ENCODE results near the gene DPP10. TPM values are rescaled to one million over a fixed set of nuclear protein-coding genes. Genes with fewer than 3 reads are reported as not detected.

The DPP10 gene
- polyA plus RNA-seq, 1 donor = 0.15 TPM

- no peak for DNase-seq
Measured at GRCh38 chr2:114609801-114610200, 167.4 kb downstream of the DPP10 start.

DNA sequence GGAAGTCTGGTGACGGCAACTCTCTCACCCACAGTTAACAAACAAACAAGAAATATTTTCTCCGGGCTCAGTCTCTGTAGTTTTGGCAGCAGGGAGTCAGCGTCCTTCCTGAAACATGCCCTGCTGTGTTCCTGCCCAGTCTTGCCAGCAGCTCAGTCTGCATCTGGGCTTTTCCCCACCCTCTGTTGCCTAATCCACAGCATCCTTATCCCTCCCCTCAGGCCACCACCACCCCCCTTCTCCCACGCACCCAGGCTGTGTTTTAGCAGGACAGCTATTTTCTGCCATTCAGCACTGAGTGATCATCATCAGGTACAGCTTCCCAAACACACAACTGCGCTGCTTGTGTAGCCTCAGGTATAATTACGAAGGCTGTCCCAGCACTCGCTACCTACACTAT is 168.2 kb downstream of the DPP10 start:
- DNase-seq = no peak

DNA sequence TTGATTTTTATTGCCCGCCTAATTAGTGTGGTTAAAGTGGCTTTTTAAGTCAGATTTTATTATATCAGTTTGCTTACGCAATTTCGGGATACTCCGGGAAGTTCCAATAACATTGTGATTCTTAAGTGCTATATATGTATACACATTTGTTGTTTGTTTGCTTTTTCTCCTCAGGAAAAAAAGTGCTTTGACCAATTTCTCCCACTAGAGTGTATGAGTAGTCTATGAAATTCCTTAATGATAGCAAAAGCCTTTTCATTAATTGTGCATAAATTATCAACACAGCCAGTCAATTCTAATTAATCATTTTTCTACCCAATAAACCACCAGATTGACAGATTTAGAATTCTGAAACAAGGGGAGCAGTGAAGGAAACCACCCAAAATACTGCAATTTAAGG is 172.2 kb downstream of the DPP10 start:
- DNase-seq = no peak

DNA sequence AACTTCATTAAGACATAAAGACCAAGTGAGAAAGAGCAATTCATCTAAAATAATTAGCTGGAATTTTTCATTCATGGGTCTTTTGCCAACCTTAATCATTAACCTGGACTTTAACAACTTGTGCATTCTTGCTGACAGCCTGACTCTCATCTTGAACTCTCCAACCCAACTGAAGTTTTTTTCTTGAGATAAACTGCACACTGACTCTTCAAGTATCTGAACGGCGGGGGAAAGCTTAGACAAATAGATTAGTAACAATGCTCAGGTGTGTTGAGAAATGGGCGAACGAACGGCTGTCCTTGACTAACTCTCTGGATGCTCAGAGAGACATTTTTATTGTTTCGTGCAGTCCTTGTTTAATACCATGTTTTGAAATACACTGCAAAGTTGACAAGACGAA is 186.0 kb downstream of the DPP10 start:
- no peak for DNase-seq

- DNase-seq = no peak
Measured at GRCh38 chr2:114631146-114631545, 188.7 kb downstream of the DPP10 start.

GRCh38 chr2:114642166-114642770 is 199.8 kb downstream of the DPP10 start:
- DNase-seq = no peak

GRCh38 chr2:114642988-114643553 is 200.6 kb downstream of the DPP10 start:
- no peak for DNase-seq

DNA sequence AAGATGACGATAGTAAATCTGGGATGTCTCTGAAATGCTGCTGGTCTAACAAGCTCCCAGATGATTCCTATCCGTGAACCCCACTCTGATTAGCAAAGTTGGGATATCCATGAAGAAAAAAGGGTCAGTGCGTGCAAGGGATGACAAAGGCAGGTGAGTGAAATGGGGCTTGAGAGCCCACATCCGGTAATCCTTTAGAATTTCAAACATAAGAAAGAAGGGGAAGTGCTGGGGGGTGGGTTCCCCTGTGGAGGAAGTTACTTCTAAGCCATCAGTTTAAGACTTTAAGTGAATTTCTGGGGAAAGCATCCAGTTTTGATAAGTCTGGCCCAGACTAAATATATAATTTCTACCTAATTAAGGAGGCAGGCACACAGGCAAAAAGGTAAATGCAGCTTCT is 209.5 kb downstream of the DPP10 start:
- DNase-seq = no peak

- no peak for DNase-seq
Measured at GRCh38 chr2:114659880-114660279, 217.4 kb downstream of the DPP10 start.

- peak; percentile 18 for DNase-seq
Measured at GRCh38 chr2:114661971-114662939, 219.8 kb downstream of the DPP10 start.

DNA sequence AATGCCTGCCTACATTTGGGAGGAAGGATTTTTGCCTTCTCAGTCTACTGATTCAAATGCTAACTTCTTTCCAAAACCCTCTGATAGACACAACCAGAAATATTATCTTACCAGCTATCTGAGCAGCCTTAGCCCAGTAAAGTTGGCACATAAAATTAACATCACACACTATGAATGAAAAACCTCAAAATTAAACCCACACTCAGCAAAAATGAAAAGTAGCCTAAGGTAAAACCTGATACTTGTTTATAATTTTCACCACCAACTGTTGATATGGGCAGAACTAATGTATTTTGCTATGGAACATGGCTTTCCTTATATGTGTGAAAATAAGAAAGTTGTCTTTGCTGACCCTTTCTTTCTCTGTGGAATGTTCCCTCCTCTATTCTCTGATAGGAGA is 226.0 kb downstream of the DPP10 start:
- DNase-seq = no peak

DNA sequence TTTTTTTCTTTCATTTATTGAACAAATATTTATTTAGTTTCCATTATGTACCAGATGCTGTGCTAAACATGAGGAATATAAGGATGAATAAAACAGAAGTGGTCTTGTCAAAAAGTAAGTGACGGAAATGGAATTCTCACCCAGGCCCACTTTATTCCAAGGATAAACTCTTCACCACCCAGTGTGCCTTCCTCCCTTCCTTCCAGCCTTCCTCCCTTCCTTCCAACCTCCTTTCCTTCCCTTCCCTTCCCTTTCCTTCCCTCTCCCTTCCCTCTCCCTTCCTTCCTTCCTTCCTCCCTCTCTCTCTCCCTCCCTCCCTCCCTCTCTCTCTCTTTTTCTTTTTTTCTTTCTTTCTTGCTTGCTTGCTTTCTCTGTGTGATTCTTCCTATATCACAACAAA is 240.8 kb downstream of the DPP10 start:
- DNase-seq = no peak

- no peak for DNase-seq
Measured at GRCh38 chr2:114684403-114684802, 242.0 kb downstream of the DPP10 start.

DNA sequence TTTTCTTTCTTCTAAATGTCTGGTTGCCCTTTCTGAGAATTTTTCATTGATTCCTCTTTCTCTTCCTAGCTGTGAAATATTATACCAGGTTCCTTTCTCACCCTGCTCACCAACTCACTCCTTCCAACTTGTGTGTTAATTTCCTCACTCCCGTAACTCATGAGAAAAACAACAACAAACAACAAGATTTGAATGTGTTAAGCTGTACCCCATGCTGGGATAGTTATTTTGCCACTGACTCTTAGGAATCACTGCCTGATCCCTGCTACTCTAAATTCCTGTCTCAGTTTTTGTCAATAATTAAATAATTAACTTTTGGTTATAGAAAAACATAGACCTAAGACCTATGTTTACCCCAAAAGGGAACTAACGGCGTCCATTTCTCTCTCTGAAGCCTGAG is 242.7 kb downstream of the DPP10 start:
- no peak for DNase-seq

DNA sequence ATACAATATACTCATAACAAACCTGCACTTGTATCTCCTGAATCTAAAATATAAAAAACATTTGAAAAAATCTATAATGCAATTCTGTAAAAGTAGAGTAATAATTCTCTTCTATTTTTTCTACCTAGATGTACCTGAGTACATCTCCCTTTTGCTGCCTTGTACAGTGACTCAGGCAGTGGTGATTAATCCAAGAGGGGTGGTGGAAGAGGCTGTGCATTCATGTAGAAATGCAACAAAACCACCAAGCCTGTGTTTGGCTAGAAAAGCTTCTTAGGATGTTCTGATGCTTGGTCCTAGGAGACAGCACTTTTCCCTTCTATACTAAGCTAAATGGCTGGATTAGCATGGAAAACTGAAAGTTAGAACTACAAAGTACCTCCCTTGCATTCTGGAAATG is 245.8 kb downstream of the DPP10 start:
- DNase-seq = no peak

DNA sequence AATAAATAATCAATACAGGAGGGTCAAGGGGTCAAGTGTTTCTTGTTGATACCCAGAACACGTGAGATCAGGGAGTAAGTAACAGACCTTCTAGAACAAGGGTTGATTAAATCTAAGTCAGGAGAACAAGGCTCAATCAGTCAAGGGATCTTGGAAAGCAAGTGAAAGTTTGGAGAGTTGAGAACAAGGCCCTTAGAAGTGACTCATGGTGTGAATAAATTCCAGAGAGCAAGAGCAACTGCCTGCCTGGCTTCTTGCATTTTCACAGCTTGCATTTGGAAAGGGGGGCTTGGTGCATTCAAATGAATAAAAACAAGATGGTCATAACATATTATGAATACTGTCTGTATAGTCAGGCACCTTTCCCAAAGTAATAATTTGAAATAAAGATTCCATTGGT is 256.1 kb downstream of the DPP10 start:
- no peak for DNase-seq

GRCh38 chr2:114699423-114699944 is 257.0 kb downstream of the DPP10 start:
- DNase-seq = no peak

GRCh38 chr2:114700440-114700839 is 258.0 kb downstream of the DPP10 start:
- no peak for DNase-seq

DNA sequence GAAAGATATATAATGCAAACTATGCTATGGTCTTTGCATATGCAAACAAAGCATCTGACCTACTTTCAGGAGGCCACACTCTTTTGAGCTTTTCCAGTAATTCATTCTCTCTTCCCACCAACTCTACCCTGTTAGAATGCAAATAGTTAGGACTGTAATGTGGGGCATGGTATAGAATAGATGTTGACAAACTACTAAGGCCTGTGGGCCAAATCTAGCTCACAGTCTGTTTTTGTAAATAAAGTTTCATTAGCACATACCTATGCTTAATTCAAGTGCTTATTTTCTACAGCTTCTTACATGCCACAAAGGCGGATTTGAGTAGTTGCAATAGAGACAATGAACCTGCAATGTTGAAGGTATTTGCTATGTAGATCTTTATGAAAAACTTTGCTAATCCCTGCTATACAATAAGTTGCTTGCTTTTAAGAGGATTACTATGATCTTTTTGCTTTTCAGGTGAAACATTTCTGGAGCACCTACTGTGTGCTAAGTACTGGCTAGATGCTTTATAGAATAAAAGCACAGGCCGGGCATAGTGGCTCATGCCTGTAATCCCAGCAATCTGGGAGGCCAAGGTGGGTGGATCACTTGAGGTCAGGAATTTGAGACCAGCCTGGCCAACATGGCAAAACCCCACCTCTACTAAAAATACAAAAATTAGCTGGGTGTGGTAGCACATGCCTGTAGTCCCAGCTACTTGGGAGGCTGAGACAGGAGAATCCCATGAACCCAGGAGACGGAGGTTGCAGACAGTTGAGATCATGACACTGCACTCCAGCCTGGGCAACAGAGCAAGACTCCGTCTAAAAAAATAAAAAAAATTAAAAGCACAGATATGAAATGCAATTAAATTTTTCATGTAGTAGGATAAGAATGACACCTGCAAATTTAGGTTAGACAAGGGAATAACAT is 267.8 kb downstream of the DPP10 start:
- no peak for DNase-seq

DNA sequence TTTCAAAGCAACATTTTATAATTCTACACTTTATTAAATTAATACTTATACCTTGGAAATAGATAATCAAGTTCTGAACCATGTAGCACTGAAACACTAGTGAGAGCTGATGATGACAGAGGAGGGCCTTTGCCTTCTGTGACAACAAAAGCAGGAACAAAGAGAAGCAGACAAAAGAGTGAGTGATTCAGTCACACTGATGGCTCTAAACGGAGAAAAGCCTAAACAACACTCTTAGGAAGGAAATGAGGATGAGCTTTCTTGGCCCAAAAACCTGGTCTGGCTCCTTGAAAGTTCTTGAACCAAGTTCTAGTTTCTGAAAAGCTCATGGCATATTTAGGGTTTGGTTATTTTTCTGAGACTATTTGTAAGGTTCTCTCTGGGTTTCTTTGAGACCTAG is 271.9 kb downstream of the DPP10 start:
- no peak for DNase-seq

DNA sequence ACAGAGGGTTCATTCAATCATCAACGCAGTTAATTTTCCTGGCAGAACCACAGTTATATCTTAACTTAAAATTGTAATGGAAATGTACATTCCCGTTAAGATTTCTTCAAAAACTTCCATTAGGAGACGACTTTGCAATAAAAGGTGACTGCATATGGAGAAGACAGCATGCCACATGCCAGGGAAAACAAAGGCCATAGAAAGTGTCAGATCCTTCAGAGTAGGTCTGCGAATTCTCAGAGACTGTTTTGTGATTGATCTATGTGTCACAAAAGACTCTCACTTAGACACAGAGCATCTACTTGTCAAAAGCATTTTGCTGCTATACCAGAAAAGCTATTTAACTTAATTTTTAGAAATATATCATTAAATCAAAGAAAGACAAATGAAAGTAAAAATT is 274.6 kb downstream of the DPP10 start:
- DNase-seq = no peak

DNA sequence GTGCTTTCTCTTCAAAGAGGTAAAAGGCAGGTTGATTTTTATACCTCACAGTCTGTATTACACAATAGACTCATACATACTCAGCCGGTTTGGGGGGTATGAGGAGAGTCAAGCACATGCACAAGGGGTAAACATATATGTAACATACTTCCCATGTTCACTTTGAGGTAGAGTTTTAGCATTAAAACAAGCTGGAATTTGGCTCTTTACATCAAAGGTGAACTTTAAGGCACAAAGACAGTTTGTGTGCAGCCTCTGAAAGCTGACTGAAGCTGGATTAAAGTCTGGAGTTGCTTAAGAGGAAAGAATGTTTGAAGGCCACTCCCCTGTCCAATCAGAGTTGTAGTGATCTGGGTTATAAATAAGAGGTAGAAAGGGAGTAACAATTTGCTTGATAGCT is 282.0 kb downstream of the DPP10 start:
- DNase-seq = no peak
